DMS 273 (cell line): Measurements from ENCODE around the gene RASA4B.
"Not testable (repeated sequence)": the region's sequence is repeated elsewhere in the genome, so short reads cannot be mapped to it uniquely, and the experiment has no call there.

Experiments used
- DNase-seq: peaks from one replicate; lab custom pipeline; 2025; ENCODE audit not compliant: unreplicated experiment; lab: John Stamatoyannopoulos, UW

RASA4B gene

GRCh38 chr7:102517550-102518147 is at the start of gene RASA4B:
RASA4B (minus strand) TSS chr7:102517777; CDS start chr7:102517710, 67 bp downstream.
- not testable (repeated sequence) for DNase-seq

DNA sequence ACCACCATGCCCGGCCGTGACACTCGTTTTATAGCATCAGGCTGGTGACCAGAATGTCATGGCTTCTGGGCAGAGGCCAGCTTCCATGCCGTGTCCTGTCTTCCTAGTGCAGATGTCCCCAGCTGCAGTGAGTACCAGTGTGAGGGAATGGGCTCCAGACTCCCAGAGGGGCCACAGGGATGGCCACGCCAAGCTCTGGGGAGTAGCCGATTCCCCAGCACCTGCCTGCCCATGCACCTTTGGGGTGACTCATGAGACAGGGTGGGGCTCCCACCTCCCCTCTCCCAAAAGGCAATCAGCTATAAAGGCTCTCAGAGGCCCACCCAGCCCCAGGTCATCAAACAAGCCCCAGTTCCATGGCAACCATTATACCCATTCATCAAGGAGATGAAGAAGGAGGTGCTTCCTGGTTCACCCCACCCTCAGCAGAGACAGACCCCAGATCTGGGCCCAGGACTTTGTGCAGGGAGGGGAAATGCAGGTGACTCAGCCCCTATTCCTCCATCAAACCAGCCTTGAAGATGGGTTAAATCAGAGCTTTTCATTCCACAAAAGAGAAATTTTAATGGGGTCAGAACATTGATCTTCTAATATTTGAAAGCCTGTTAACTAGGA is 33.3 kb upstream of the RASA4B start, which contains the start of gene SPDYE2:
Gene SPDYE2 (plus strand): TSS at position 419 of the 615 bp plus-strand sequence. CDS start 2,030 bp downstream, outside the sequence.
- not testable (repeated sequence) for DNase-seq

- not testable (repeated sequence) for DNase-seq
Observed at GRCh38 chr7:102546353-102546752, 28.8 kb upstream of the RASA4B start.

DNA sequence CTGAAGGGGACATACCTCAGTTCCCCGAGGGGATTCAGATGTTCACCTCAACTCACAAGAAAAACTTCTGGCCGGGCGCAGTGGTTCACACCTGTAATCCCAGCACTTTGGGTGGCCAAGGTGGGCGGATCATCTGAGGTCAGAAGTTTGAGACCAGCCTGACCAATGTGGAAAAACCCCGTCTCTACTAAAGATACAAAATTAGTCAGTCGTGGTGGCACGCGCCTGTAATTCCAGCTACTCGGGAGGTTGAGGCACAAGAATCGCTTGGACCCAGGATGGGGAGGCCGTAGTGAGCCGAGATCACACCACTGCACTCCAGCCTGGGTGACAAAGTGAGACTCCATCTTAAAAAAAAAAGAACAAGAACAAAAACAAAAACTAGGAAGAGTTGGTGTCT is 27.7 kb upstream of the RASA4B start:
- not testable (repeated sequence) for DNase-seq

DNA sequence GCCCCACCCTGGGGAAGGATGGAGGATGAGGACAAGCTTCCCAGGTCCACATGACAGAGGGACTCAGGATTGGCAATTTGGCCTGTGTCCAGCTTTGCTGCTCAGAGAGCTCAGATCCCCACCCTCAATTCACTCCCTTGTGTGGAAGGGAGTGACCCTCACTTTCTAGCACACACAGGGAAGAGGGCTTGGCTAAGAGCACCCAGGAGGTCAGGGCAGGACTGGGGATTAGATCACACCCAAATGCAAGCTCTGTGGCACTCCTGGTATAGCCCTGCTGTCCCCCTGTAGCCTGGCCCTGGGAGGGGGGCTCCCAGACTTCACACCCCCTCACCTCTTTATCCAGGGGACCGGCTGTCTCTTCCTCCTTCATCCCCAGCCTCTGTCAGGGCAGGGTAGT is 26.8 kb upstream of the RASA4B start:
- DNase-seq, result not testable (repeated sequence)

DNA sequence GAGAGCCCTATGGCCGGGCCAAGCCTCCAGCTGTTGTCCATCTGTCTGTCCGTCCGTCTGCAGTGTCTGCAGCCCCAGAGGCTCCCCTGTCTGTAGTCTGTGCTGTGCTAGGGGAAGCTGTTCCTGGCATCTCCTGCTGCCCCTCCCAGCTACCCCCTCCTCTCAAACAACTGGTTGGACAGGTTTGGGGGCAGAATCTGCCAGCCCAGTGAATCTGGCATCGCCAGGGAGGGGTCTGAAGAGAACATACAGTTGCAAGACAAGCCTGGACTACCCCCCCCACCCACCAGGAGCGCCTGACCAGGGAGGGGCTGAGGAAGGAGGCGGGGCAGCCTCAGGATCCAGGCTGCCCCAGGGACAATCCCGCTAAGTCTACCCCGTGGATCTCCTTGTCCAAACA is 26.0 kb upstream of the RASA4B start, which contains the start of gene UPK3BL2:
Gene UPK3BL2 (minus strand): TSS at position 101 of the 400 bp plus-strand sequence. CDS start 60 bp downstream, at position 41.
- DNase-seq, result not testable (repeated sequence)

DNA sequence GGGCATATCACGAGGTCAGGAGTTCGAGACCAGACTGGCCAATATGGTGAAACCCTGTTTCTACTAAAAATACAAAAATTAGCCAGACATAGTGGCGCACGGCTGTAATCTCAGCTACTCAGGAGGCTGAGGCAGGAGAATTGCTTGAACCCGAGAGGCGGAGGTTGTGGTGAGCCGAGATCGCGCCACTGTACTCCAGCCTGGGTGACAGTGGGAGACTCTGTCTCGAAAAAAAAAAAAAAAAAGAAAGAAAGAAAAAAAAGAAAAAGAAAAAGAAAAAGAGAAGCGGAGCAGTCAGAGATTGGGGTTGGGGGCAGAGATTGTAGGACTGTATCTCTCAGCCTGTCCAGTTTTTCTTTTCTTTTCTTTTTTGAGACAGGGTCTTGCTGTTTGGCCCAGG is 25.2 kb upstream of the RASA4B start:
- DNase-seq, result not testable (repeated sequence)

DNA sequence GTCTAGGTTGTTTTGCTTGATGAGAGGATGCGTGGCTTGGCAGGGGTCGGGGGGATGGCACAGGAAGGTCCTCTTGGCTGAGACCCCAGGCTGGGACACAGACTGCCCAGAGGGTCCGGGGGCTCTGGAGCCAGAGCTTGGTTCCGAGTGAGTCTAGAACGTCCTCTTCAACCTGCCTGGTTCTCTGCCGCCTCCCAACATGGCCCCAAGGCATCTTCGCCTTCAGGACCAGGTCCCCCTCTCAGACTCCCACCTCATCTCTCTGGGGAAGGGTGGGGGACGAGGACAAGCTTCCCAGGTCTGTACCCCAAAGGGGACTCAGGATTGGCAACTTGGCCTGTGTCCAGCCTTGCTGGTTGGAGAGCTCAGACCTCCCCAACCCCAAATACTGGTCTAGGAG is 24.5 kb upstream of the RASA4B start:
- not testable (repeated sequence) for DNase-seq

GRCh38 chr7:102540604-102541003 is 23.0 kb upstream of the RASA4B start:
- DNase-seq, result not testable (repeated sequence)

GRCh38 chr7:102535062-102535615 is 17.6 kb upstream of the RASA4B start:
- DNase-seq, result not testable (repeated sequence)

GRCh38 chr7:102532127-102532526 is 14.6 kb upstream of the RASA4B start:
- not testable (repeated sequence) for DNase-seq

- not testable (repeated sequence) for DNase-seq
Observed at GRCh38 chr7:102531583-102531982, 14.0 kb upstream of the RASA4B start.

DNA sequence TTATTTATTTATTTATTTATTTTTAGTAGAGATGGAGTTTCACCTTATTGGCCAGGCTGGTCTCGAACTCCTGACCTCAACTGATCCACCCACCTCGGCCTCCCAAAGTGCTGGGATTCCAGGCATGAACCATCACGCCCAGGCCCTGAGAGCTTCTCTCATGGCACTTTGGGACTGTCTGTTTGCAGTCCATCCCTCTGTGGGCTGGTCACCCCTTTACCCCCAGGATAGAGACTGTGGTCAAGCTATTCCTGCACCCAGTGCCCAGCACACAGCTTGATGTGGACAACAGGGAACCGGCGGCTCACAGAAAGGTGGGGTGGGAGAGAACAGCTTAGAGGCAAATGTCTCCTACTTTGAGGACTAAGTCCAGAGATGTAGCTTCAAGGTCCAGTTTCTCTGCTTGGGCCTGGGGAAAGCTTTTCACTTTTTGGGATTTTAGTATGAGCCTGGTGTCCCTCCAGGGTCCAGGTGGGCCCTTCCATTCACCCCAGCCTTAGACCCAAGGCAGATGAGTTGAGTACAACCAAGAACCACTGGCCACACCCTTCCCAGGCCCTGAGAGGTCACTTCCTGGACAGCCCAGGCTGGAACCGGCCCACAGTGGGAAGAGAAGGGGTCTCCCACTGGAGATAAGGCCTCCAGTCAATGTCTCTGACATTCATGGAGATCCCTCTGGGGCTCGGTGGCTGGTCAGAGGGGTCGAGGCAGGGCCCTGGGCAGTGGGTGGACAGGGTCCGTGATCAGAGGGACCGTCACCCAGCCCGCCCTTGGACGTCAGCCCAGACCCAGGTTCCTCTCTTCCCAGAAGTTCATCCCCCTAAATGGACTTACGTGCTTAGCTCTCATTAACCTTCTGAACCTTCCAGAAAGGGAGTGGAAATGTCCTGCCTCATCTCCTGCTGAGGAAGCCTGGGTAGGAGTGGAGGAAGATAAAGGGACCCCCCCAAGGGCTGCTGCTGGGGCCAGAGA is 10.5 kb upstream of the RASA4B start:
- DNase-seq, result not testable (repeated sequence)

GRCh38 chr7:102527182-102527581 is 9.6 kb upstream of the RASA4B start:
- DNase-seq, result not testable (repeated sequence)

DNA sequence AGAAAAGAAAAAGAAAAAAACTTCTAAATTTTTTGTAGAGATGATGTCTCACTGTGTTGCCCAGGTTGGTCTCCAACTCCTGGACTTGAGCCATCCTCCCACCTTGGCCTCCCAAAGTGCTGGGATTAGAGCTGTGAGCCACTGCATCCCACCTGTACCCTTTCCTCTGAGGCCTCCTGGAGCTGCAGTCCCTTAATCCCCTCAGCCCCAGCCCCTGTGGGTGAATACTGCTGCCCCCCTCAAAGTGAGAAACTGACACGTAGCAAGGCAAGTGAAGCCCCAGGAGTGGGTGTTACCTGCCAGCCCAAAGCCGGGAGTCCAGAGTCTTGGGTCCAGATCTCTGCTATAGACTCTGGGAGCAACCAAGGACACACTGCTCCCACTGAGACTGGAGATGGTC is 7.2 kb upstream of the RASA4B start:
- DNase-seq, result not testable (repeated sequence)

GRCh38 chr7:102520797-102521196 is 3.2 kb upstream of the RASA4B start:
- not testable (repeated sequence) for DNase-seq

DNA sequence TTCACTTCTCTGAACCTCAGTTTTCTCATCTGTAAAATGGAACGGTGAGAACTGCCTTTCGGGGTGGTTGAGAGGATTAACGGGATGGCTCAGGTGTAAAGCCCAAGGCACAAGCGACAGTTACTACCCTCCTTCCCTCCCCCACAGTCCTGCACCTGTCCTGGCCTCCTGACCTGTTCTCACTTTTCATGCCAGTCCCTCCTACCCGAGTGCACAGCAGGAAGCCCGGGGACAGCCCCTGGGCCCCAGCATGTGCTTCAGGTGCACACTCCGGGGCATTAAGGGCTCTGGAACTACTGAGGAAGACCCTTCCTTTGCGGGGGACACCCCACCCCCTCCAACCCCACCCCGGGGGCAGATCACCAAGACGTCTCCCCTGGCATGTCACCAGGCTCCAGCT is 626 bp downstream of the RASA4B start:
- not testable (repeated sequence) for DNase-seq

- not testable (repeated sequence) for DNase-seq
Observed at GRCh38 chr7:102515889-102516288, 1.7 kb downstream of the RASA4B start.

DNA sequence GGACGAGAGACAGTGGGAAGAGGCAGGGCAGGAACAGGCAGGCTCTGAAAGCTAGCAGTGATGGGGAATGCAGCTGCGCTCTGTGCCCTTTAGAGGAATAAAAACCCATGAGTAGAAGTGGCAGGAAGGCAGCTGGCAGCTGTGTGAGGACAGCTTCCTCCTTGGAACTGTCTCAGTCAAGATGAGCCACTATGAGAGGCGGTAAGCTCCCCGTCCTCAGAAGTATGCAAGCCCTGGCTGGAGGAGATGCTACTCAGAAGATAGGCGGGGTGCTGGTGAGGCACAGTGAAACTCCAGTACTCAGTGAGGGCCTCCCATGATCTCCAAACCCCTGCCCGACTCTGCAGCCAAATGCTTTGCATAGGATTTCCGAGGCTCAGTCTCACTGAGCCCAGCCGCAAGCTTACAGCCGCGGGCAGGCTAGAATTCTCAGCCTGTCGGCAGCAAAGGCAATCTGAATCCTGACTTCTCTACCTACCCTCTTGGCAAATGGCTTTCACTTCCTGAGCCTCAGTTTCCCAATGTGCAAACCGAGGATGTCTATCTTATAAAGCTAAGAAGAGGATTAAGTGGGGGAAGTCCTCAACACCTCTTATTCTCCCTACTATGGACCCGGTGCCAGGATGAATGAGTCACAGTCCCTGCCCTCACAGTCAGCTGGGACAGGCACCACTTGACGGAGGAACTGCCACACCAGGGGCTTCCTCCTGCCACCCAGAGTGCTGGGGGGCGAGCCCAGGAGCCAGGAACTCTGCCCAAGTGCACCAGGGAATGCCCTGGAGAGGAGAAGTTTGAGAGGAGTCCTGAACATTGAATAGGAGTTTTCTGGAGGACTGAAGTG is 2.5 kb downstream of the RASA4B start:
- DNase-seq, result not testable (repeated sequence)

- not testable (repeated sequence) for DNase-seq
Observed at GRCh38 chr7:102512642-102513221, 4.8 kb downstream of the RASA4B start.
